Right renal pelvis (tissue), 4 donors: Measurements from ENCODE around the gene RPA4. TPM values are rescaled to one million over a fixed set of nuclear protein-coding genes. Genes with fewer than 3 reads are reported as not detected.
"Not testable (repeated sequence)": the region's sequence is repeated elsewhere in the genome, so short reads cannot be mapped to it uniquely, and the experiment has no call there.

ENCODE experiments used
- DNase-seq, 4 donors: peaks; one replicate each; pipeline ENCODE4 v3.0.0-alpha.2; 2013; ENCODE audit warnings: low read depth in 4 of 4, low spot score in 3 of 4, missing footprints in 1 of 4
- polyA plus RNA-seq, 4 donors: library from polyadenylated mRNA; unstranded; fragments of 120-200 nt; gene quantifications; one replicate each; pipeline ENCODE4 v1.2.1, GENCODE V29; 2013; ENCODE audit not compliant: insufficient read length in 4 of 4

RPA4 gene, protein sequence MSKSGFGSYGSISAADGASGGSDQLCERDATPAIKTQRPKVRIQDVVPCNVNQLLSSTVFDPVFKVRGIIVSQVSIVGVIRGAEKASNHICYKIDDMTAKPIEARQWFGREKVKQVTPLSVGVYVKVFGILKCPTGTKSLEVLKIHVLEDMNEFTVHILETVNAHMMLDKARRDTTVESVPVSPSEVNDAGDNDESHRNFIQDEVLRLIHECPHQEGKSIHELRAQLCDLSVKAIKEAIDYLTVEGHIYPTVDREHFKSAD
- under 1 TPM in 1 of 4 donors, not detected in 3; 0.06 TPM for polyA plus RNA-seq

DNA sequence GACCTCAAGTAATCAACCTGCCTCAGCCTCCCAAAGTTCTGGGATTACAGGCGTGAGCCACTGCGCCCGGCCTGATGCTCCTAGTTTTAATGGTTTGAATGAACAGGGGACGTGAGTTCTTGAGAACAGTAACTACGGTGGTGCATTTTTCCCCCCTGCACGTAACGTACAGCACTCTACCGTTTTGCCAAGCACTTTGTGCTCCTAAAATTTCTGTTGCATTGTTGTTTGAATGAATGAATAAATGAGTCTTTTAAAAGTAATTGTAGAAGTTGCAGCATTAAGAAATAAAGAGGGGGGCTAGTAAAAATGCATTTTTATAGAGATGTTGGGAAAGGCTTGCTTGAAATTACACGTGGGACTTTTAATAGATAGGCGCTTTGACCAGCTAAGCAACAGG lies at the start of gene RPA4:
Gene RPA4, plus strand, starts transcription at position 301 of the 400 bp plus-strand sequence. CDS start 403 bp downstream, outside the sequence.
- DNase-seq: no peak

DNA sequence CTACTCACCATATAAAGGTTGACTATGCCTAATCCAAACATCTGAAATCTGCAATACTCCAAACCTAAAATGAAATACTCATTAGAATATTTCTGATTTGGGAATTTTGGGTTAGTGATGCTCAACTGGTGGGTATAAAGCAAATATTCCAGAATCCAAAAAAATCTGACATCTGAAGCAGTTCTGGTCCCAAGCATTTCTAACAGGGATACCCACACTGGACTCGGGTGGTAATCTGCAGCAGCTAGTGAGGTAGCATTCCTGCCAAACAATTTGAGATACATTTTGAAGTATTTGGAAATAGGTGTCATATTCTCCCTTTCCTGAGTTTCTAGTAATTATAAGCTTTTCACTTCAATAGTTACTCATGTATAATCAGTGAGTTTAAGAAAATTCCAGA lies 49.6 kb upstream of the RPA4 start:
- no peak for DNase-seq

DNA sequence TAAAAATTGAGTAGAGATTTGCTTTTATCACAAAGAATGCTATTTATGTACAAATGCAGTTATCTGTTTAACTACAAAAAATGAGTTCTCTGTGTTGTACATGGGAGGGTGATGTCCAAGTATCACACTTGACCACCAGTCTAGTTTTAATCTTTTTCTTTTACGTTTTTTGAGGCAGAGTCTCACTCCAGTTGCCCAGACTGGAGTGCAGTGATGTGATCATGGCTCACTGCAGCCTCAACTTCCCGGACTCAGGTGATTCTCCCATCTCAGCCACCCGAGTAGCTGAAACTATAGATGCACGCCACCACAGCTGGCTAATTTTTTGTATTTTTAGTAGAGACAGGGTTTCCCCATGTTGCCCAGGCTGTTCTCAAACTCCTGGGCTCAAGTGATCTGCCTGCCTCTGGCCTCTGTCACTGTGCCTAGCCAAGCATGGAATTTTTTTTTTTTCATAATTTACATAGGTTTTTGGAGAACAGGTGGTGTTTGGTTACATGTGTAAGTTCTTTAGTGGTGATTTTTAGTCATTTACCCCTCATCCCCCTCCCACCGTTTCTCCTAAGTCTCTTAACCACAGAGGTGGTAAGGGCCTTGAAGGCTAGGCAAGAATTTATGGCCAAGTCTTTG lies 47.9 kb upstream of the RPA4 start:
- no peak for DNase-seq

DNA sequence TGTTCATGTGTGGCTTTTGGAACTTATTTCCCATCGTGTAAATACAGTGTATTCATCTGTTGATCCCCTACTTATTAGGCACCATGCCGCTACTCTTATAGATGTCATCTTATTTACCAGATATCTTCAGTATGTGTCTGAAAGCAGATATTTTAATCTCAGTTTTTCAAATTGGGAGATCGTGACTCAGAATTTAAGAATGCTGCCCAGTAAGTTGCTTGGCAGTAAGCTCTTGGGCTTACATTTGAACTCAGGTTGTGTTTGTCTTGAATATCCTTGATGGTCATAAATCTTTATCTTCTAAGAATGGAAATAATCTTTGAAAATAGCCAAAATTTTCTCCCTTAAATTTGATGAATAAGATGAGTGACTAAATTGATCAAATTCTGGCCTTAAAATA lies 45.9 kb upstream of the RPA4 start:
- DNase-seq: no peak

DNA sequence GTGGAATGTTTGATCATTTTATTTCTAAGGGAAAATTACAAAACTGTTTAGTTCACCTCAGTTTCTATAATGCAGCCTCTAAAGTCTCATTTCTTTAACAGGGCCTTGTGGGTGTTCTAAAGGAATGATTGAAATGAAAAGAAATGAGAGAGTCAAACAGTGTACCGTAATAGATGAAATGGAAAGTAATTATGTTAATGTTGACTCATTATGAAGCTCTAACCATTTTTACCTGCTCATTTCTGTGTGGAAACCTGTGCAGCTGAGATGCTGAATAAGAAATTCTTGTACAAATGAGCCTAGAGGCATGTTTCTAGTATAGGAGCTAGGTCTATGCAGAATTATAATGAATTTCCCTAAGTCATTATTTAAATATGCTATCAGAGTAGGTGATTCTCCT lies 45.2 kb upstream of the RPA4 start:
- no peak for DNase-seq

DNA sequence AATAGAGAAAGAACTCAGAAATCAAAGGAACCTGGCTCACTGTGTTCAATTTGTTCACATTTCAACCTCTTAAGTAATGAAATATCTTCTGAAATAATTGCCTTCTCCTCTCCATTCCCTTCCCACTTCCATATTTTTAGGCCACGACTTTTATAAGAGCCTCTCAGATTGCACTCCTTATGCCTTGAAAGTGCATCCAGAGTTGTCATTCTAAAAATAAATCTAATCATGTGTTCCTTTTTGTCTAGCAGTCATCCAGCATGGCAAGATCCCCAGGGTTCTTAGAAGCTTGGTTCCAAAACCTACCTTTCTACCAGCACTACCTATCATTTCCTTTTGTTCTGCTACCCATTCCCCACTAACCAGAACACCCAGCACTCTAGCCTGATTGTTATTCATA lies 42.4 kb upstream of the RPA4 start:
- no peak for DNase-seq

DNA sequence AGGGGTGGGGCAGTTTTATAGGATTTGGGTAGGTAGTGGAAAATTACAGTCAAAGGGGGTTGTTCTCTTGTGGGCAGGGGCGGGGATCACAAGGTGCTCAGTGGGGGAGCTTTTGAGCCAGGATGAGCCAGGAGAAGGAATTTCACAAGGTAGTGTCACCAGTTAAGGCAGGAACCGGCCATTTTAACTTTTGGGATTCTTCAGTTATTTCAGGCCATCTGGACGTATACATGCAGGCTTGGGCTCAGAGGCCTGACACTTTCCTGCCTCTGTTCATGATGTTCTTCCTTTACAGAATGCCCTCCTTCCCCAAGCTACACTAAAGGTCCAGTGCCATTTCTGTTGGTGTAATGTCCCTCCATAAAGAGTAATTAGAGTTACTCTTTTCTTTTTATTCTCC lies 41.8 kb upstream of the RPA4 start:
- not testable (repeated sequence) for DNase-seq

DNA sequence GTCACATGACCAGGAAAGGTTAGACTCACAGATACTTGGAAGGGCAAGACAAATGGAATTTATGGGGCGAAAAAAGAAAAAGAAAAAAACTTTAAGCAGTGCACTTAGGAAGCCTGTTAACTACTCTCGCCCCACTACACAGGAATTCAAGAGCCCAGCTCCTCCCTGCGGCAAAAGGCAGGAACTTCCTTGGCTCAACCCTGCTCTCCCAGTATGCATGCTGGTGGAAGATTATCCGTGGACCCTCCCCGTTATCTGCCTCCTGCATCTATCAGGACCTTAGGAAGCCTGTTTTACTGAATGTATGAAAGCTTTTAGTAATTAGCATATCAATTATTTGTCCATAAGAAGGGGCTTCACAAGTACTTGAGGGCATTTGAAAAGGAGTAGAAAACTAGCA lies 40.1 kb upstream of the RPA4 start:
- DNase-seq: peak in 1 of 4 donors; percentile 0

DNA sequence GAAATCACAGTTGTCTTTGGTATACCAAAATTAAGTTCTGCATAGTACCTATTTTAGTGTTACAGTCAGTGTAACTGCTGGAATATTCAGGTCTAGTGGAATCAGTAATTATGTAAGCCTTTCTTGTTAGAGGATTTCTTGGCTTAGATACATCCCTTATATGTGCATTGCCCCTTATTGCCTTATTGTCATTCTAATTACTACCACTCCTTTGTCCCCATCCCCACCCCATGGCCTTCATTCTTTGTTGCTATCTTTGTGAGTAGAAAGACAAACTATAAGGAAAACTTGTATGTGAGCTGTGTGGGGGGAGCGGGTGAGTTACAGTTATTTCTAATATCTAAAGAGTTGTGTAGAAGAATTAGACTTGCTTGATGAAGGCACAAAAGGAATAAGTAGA lies 36.9 kb upstream of the RPA4 start:
- no peak for DNase-seq

DNA sequence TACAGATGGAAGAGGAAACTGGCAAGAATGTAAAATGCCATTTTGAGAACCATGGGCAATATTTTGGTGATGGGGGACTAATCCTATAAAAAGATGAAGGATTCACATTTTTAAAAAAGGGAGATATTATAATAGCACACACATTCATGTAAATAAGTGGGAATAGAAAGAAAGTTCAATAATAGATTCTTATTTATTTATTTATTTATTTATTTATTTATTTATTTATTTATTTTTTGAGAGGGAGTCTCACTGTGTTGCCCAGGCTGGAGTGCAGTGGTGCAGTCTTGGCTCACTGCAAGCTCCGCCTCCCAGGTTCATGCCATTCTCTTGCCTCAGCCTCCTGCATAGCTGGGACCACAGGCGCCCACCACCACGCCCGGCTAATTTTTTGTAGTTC lies 24.3 kb upstream of the RPA4 start:
- not testable (repeated sequence) for DNase-seq

DNA sequence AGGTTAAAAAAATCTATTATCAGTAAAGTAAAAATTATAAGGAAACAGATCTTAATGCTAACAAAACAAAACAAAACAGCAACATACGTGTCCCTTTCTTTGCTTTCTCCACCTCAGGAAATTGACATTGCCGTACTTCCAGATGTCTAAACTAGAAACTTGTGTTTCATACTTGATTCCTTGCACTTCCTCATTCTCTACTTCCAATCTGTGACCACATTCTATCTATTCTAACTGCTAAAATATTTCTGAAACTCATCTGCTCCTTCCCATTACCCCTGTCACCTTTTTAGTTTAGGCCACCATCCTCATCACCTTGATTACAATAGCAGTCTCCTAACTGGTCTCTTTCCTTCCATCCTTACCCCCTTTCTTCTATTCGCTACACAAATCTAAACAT lies 22.5 kb upstream of the RPA4 start:
- DNase-seq: no peak

DNA sequence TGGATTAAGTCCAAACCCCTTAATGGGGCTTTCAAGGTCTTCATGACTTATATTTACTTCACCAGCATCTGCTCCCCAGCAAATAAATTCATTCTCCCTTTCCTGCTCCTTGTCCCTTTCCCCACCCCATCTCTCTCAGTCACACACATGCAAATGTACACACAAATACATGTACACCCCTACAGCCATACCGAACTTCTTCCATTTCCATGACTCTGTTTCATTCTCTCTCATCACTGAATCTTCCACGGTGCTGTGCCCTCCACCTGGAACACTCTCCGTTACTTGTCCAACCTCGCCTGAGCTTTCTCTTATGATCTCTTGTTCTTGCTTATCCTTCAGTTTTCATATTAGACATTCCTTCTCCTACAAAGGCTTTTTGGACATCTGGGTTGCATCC lies 22.0 kb upstream of the RPA4 start:
- DNase-seq: no peak

DNA sequence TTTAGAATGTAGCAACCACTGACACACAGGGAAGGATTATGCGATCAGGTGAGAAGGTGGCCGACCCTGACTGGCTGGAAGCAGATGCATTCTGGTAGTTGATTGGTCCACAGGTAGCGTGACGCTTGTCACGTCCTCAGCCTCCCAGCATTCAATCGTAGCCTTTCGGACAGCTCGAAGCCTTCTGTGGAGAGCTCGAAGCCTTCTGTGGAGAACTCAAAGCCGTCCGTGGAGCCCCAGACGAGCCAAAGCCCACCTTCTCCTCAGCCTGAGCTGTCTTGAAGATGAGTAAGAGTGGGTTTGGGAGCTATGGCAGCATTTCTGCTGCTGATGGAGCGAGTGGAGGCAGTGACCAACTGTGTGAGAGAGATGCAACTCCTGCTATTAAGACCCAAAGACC lies 319 bp downstream of the RPA4 start:
- no peak for DNase-seq

DNA sequence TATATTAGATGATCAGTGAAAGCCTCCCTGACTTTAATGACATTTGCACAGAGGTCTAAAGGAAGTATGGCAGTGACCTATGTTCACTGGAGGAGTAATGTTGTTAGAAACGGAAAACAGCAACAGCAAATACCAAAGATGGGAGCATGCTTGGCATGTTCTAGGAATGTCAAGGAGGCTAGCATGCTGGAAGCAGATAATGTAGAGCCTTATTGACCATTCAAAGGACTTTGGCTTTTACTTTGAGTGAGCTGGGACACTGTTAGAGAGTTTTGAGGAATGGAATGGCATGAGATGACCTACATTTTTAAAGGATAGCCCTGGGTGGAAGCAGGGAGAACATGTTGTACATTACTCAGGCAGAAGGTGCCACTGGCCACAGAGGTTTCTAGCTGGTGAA lies 6.0 kb downstream of the RPA4 start:
- no peak for DNase-seq

DNA sequence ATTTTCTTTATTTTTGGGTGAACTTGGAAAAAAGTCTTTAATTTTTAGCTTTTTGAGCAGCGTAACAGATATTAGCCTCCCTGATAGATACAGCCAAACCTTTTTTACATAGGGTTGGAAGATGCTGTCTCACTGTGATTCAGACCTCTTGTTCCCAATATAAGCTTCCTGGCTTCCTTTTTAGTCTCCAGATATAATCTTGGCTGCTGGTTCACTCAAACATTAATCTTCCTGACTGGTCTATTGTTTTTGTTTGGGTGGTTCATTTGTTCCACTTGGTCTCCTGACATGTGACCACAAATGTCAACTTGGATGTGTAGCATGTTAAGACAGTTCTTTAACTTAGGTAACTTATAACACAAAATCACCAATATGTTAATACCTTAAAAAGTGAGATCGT lies 23.0 kb downstream of the RPA4 start:
- DNase-seq: no peak

DNA sequence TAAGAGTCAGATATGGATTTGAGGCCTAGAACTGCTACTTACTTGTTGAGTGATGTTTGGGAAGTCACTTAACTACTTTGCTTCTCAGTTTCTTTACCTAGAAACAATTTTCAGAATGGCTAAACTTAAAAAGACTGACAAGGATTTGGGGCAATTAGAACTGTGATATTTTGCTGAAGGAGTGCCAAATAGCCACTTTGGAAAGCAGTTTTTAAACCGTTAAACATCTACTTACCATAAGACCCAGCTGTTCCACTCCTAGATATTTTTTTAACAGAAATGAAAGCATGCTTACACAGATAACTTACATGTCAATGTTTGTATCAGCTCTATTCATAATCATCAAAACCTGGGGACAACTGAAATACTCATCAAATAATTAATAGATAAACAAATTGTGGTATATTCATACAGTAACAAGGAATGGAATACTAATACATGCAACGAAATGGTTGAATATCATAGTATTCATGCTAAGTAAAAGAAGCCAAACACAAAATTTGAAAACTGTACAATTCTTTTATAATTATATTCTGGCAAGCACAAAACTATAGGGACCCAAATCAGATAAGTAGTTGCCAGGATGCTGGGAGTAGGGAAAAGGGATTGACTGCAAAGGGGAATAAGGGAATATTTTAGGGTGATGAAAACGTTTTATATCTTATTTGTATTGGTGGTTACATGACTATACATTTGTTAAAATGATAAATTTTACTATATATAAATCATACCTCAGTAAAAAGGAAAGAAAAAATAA lies 24.0 kb downstream of the RPA4 start:
- no peak for DNase-seq

DNA sequence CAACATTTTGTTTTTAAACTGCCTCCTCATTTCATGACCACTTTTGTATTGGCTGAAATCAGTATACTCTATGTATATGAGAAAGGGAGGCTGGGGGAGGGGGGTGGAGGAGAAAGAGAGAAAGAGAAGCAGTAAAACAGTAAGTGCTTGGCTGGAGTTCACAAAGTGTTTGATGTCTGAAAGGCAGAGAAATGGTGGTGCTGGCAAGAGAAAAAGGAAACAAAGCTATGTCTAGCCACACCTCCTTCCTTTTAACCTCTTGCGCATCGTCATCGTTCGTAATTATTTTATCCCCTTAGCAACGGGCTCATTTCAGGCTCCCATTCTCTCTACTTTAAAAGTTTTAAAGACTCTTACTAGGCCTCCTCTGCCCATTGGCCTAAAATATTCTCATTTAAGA lies 25.6 kb downstream of the RPA4 start:
- DNase-seq: no peak

DNA sequence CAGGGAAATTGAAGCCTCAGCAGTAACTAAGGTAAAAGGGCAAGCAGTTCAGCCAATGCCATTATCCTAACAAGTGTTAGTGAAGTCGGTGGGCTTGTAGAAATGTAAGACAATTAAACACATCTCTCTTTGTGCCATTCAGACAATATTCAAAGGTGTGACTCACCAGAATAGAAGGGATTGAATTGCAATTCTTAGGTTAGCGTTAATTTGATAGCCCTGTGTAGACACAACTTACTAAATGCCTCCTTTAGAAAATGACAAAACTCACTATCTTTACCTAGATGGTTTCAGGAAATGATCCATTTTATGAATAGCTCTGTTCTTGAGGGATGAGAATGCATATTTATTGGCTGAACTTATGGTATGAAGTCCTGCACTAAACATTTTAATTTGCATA lies 35.2 kb downstream of the RPA4 start:
- no peak for DNase-seq

DNA sequence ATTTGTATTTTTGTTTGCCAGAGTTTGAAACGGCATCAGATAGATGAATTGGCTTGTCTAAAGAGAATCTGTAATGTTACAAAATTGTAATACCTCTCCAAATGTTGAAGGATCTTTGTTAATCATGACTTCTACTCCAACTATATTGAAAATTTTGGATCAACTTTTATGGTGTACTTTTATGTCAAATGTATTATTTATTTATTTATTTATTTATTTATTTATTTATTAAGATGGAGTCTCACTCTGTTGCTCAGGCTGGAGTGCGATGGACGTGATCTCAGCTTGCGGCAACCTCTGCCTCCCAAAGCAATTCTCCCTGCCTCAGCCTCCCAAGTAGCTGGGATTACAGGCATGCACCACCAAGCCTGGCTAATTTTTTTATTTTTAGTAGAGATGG lies 36.0 kb downstream of the RPA4 start:
- DNase-seq: no peak

DNA sequence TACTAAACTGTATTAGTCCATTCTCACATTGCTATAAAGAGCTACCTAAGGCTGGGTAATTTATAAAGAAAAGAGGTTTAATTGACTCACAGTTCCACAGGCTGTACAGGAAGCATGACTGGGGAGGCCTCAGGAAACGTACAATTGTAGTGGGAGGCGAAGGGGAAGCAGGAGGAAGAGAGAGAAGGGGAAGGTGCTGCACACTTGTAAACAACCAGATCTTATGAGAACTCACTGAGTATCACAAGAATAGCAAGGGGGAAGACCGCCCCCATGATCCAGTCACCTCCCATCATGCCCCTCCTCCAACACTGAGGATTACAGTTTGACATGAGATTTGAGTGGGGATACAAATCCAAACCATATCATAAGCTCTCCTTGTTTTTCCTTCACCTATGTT lies 40.9 kb downstream of the RPA4 start:
- DNase-seq: no peak

DNA sequence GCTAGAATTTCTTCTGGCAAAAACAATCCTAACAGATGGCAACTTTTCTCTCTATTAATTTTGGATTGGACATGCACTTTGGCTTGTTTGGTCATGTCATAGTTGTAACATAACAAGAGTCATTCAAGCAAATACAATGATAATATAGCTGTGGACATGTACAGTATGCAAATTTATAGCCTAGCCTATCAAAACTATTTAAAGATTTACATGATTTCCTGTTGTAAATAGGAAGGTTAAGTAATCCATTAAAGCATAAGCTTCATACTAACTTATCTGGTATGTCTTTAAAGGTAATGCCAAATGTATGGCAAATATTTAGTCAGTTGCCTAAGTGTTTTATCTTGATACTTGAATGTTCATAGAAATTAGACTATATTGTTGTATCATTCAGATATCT lies 45.3 kb downstream of the RPA4 start:
- DNase-seq: no peak
